Activated CD4-positive, CD25-positive, alpha-beta regulatory T cell treated with anti-CD3 and anti-CD28 coated beads, Interleukin-2, amount 50 U/mL, for 24 hours (primary cell): ENCODE measurements around the gene RAB31.

Experiments
- ATAC-seq, 2 donors: fragments of 150-1000 bp; cut with Tn5 transposase; one replicate each; pipeline ENCODE4 v1.10.0; 2021; ENCODE audit warnings: mild to moderate bottlenecking in 1 of 2, moderate library complexity in 1 of 2

The RAB31 gene

GRCh38 chr18:9694952-9695495 lies 13.1 kb upstream of the RAB31 start:
- ATAC-seq, result no peak

- ATAC-seq, result no peak
Observed at GRCh38 chr18:9695605-9696004, 12.5 kb upstream of the RAB31 start.

GRCh38 chr18:9696112-9696511 lies 12.0 kb upstream of the RAB31 start:
- no peak for ATAC-seq

- no peak for ATAC-seq
Observed at GRCh38 chr18:9696701-9697100, 11.4 kb upstream of the RAB31 start.

- ATAC-seq, result no peak
Observed at GRCh38 chr18:9697121-9697520, 11.0 kb upstream of the RAB31 start.

- no peak for ATAC-seq
Observed at GRCh38 chr18:9698497-9698896, 9.6 kb upstream of the RAB31 start.

- no peak for ATAC-seq
Observed at GRCh38 chr18:9700261-9700796, 7.8 kb upstream of the RAB31 start.

GRCh38 chr18:9701609-9702349 lies 6.3 kb upstream of the RAB31 start:
- ATAC-seq, result peak in 1 of 2 donors; percentile 45

- ATAC-seq, result no peak
Observed at GRCh38 chr18:9704233-9705118, 3.6 kb upstream of the RAB31 start.

- no peak for ATAC-seq
Observed at GRCh38 chr18:9705183-9705829, 2.8 kb upstream of the RAB31 start.

GRCh38 chr18:9706081-9706935 lies 1.8 kb upstream of the RAB31 start:
- ATAC-seq, result no peak

GRCh38 chr18:9707381-9708056 lies 582 bp upstream of the RAB31 start:
- no peak for ATAC-seq

- ATAC-seq, result peak in 1 of 2 donors; percentile 20
Observed at GRCh38 chr18:9708434-9709303, 568 bp downstream of the RAB31 start.

GRCh38 chr18:9709304-9709877 lies 1.3 kb downstream of the RAB31 start:
- ATAC-seq, result no peak

- no peak for ATAC-seq
Observed at GRCh38 chr18:9710037-9710436, 1.9 kb downstream of the RAB31 start.

GRCh38 chr18:9711361-9712129 lies 3.4 kb downstream of the RAB31 start:
- ATAC-seq, result peak; percentile 43 to 58

- no peak for ATAC-seq
Observed at GRCh38 chr18:9712130-9712577, 4.1 kb downstream of the RAB31 start.

- ATAC-seq, result no peak
Observed at GRCh38 chr18:9712611-9713010, 4.5 kb downstream of the RAB31 start.
